ENCODE data around the gene CREM.

- TF ChIP-seq CTCF (conservative IDR thresholded peaks at IDR 0.05; ENCODE audit: low read depth in 2 of 2) (peak in 1 of 2 experiments; percentile 19; a peak in 2 of 4 replicates), EZH2 (IDR thresholded peaks at IDR 0.05; ENCODE audit: low read depth, unreplicated experiment) (no peak), EZH2phosphoT487 (IDR thresholded peaks at IDR 0.05; ENCODE audit: unreplicated experiment) (no peak), REST (IDR thresholded peaks at IDR 0.05; ENCODE audit: unreplicated experiment) (no peak), POLR2AphosphoS5 (IDR thresholded peaks at IDR 0.05; ENCODE audit: low read depth) (no peak), CREB1 (CRISPR knock-in tag; IDR thresholded peaks at IDR 0.05; ENCODE audit: low read depth) (no peak), ZNF114 (CRISPR knock-in tag; IDR thresholded peaks at IDR 0.05) (no peak), ZNF462 (CRISPR knock-in tag; IDR thresholded peaks at IDR 0.05) (no peak), NANOG (IDR thresholded peaks at IDR 0.05; ENCODE audit: borderline replicate concordance) (no peak), JUNB (IDR thresholded peaks at IDR 0.05; ENCODE audit: unreplicated experiment) (no peak), STAT1 (IDR thresholded peaks at IDR 0.05; ENCODE audit: unreplicated experiment) (no peak), ZNF331 (CRISPR knock-in tag; IDR thresholded peaks at IDR 0.05; ENCODE audit: low read depth) (no peak)
- TF ChIP-seq, protein P1, sequence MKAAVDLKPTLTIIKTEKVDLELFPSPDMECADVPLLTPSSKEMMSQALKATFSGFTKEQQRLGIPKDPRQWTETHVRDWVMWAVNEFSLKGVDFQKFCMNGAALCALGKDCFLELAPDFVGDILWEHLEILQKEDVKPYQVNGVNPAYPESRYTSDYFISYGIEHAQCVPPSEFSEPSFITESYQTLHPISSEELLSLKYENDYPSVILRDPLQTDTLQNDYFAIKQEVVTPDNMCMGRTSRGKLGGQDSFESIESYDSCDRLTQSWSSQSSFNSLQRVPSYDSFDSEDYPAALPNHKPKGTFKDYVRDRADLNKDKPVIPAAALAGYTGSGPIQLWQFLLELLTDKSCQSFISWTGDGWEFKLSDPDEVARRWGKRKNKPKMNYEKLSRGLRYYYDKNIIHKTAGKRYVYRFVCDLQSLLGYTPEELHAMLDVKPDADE (IDR thresholded peaks at IDR 0.05), result no peak
Observed at GRCh38 chr10:35092851-35093250, 33.8 kb upstream of the CREM start.

Measured in GM23338 (cell line).